GM18868 (cell line): ENCODE measurements around the gene MARCOL.
"Not testable (repeated sequence)": the region's sequence is repeated elsewhere in the genome, so short reads cannot be mapped to it uniquely, and the experiment has no call there.

Source experiments
- ATAC-seq: cut with Tn5 transposase; IDR thresholded peaks from one replicate; pipeline ENCODE4 v1.9.1; 2021; ENCODE audit warnings: mild to moderate bottlenecking, moderate library complexity; ENCODE audit not compliant: unreplicated experiment

Gene MARCOL

GRCh38 chr5:148261221-148261620, 22.9 kb downstream of the MARCOL start:
- no peak for ATAC-seq

- no peak for ATAC-seq
These were observed 29.6 kb downstream of the MARCOL start for GRCh38 chr5:148267962-148268361.

- no peak for ATAC-seq
These were observed 30.2 kb downstream of the MARCOL start, which contains the start of gene SPINK13 for GRCh38 chr5:148268566-148268965. TSS of gene SPINK13 (plus strand) at chr5:148268794. CDS start at chr5:148270073, 1,279 bp downstream.

GRCh38 chr5:148275129-148275528, 36.8 kb downstream of the MARCOL start:
- ATAC-seq: not testable (repeated sequence)

- ATAC-seq: peak; percentile 46
These were observed 42.6 kb downstream of the MARCOL start for GRCh38 chr5:148280893-148281292.

- peak; percentile 78 for ATAC-seq
These were observed 43.0 kb downstream of the MARCOL start for GRCh38 chr5:148281336-148281735.

GRCh38 chr5:148290271-148291195, 52.2 kb downstream of the MARCOL start:
- ATAC-seq: peak; percentile 85
